Measurements from ENCODE around the gene SLC8A2. TPM values are rescaled to one million over a fixed set of nuclear protein-coding genes. Genes with fewer than 3 reads are reported as not detected.

Gene SLC8A2
- total RNA-seq, 1 experiment from 2014 or later = 11.3 TPM

DNA sequence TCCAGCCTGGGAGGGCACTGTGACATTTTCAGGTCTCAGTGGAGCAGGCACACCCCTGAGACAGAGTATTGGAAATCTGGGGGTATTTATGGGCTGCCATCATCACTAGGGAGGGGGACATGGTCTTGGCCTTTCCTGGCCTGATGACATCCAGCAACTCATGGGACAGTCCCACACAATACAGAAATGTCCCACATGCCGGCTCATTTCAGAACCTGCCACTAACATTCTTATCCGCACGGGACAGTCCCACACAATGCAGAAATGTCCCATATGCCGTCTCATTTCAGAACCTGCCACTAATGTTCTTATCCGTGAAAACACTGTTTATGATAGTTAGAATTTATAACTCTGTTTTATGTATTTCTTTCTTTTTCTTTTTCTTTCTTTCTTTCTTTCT, 9.8 kb downstream of the SLC8A2 start:
- Mint-ChIP-seq H3K4me1 (peaks cover 8 to 12% of the 10 kb centered on the region in 2 experiments), H3K9me3 (no peaks in the 10 kb centered on the region), H3K4me3 (no peak overlapping the region), H3K27ac (no peak overlapping the region), H3K27me3 (ENCODE audit: low read depth) (no peaks in the 10 kb centered on the region), H3K36me3 (ENCODE audit: insufficient read depth in 1 of 3, low read depth in 3 of 3) (no peaks in the 10 kb centered on the region; a peak in 1 of 7 replicates)
- H3K14ac ChIP-seq (ENCODE audit: insufficient read depth, low read length) = no peak overlapping the region
- no peak overlapping the region for H3T11ph ChIP-seq (ENCODE audit: low read length)
- H3K23me2 ChIP-seq (ENCODE audit: insufficient read length, low read depth, low read length, poor library complexity, severe bottlenecking) = no peaks in the 10 kb centered on the region
- no peak overlapping the region for H3K9ac ChIP-seq (ENCODE audit: extremely low read depth, insufficient read length, low read length)
- no peak overlapping the region for H4K8ac ChIP-seq (replicated peaks; ENCODE audit: insufficient read length, low read depth, low read length)
- no peaks in the 10 kb centered on the region for H3K79me1 ChIP-seq (ENCODE audit: insufficient read depth, low read depth, low read length, poor library complexity, severe bottlenecking)
- no peak overlapping the region for H3K18ac ChIP-seq (ENCODE audit: insufficient read length, low read depth, low read length)
- H2BK15ac ChIP-seq (ENCODE audit: low read depth, low read length) = no peak overlapping the region; the same call in 1 of the 2 replicates
- no CpG with 5 or more reads among the region's 5 CpGs for WGBS (ENCODE audit: extremely low coverage, insufficient read length, low lambda C conversion rate)
- H2AFZ ChIP-seq (ENCODE audit: low read length) = no peak overlapping the region
- TF ChIP-seq, protein P1, sequence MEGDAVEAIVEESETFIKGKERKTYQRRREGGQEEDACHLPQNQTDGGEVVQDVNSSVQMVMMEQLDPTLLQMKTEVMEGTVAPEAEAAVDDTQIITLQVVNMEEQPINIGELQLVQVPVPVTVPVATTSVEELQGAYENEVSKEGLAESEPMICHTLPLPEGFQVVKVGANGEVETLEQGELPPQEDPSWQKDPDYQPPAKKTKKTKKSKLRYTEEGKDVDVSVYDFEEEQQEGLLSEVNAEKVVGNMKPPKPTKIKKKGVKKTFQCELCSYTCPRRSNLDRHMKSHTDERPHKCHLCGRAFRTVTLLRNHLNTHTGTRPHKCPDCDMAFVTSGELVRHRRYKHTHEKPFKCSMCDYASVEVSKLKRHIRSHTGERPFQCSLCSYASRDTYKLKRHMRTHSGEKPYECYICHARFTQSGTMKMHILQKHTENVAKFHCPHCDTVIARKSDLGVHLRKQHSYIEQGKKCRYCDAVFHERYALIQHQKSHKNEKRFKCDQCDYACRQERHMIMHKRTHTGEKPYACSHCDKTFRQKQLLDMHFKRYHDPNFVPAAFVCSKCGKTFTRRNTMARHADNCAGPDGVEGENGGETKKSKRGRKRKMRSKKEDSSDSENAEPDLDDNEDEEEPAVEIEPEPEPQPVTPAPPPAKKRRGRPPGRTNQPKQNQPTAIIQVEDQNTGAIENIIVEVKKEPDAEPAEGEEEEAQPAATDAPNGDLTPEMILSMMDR (conservative IDR thresholded peaks at IDR 0.05) = no peak
- no peaks in the 10 kb centered on the region for H3K79me2 ChIP-seq (ENCODE audit: insufficient read depth, low read length)
- H3K23ac ChIP-seq (ENCODE audit: insufficient read length, low read depth, low read length) = no peak overlapping the region
- no peak overlapping the region for H4K91ac ChIP-seq (ENCODE audit: insufficient read length, low read depth, low read length)
- H3K9me3 ChIP-seq (ENCODE audit: control insufficient read depth, low read depth, low read length) = no peaks in the 10 kb centered on the region
- H3K27me3 ChIP-seq (ENCODE audit: insufficient read depth, low read length) = peaks cover 2% of the 10 kb centered on the region; the same call in 1 of the 2 replicates
- no peak overlapping the region for H3K4ac ChIP-seq (ENCODE audit: low read depth, low read length)
- no peak overlapping the region for H3K4me2 ChIP-seq (ENCODE audit: insufficient read depth, insufficient read length, low read length)
- no peak overlapping the region for H2BK12ac ChIP-seq (ENCODE audit: insufficient read length, low read depth, low read length)
- no peak overlapping the region for H2BK120ac ChIP-seq (ENCODE audit: low read depth, low read length, poor library complexity, severe bottlenecking)
- H4K20me1 ChIP-seq (ENCODE audit: control insufficient read depth, insufficient read depth, insufficient read length) = no peaks in the 10 kb centered on the region
- no peak overlapping the region for H4K5ac ChIP-seq (ENCODE audit: insufficient read length, low read depth, low read length)
- no peak overlapping the region for H2AK5ac ChIP-seq (ENCODE audit: insufficient read length, low read length)
- DNase-seq = no peak
- no peaks in the 10 kb centered on the region; the same call in 1 of the 2 replicates for H3K4me1 ChIP-seq (ENCODE audit: insufficient read depth, low read length)
- no peak overlapping the region for H3K27ac ChIP-seq (ENCODE audit: insufficient read length, low read depth, low read length)
- H2BK5ac ChIP-seq (ENCODE audit: insufficient read length, low read length) = no peak overlapping the region
- H2BK20ac ChIP-seq (ENCODE audit: low read depth, low read length, poor library complexity, severe bottlenecking) = no peak overlapping the region
- no peak overlapping the region for H3K56ac ChIP-seq (ENCODE audit: insufficient read length, low read depth, low read length)

Measured in H9 (cell line).